T-helper 2 cell treated with Interferon-gamma antibody and Interleukin-4, amounts not matched to agents 5 μg/mL and 100 μg/mL, for 36 hours (primary cell): Measurements from ENCODE around the gene NT5C3A.
"Not testable (repeated sequence)": the region's sequence is repeated elsewhere in the genome, so short reads cannot be mapped to it uniquely, and the experiment has no call there.

ENCODE experiments used
- DNase-seq: peaks from one replicate; pipeline ENCODE4 v3.0.0; 2021; ENCODE audit warnings: low spot score
- H3K27ac Mint-ChIP-seq: one replicate; pipeline ENCODE4 v1.8.0; 2021; ENCODE audit warnings: mild to moderate bottlenecking, mixed read lengths
- H3K27me3 Mint-ChIP-seq: one replicate; pipeline ENCODE4 v1.8.0; 2021; ENCODE audit warnings: low read depth, mixed read lengths
- H3K36me3 Mint-ChIP-seq: one replicate; pipeline ENCODE4 v1.8.0; 2021; ENCODE audit warnings: low read depth, mixed read lengths
- H3K4me1 Mint-ChIP-seq: one replicate; pipeline ENCODE4 v1.8.0; 2021; ENCODE audit warnings: low read depth, mixed read lengths
- H3K4me3 Mint-ChIP-seq: one replicate; pipeline ENCODE4 v1.8.0; 2022; ENCODE audit warnings: mild to moderate bottlenecking, moderate library complexity, mixed read lengths
- H3K9me3 Mint-ChIP-seq: one replicate; pipeline ENCODE4 v1.8.0; 2021; ENCODE audit warnings: mixed read lengths

The NT5C3A gene

GRCh38 chr7:33062023-33062781 lies at the start of gene NT5C3A:
TSS of gene NT5C3A (minus strand) at chr7:33062776. CDS start at chr7:33062705, 71 bp downstream.
- DNase-seq: no peak
- peaks cover 23% of the 10 kb centered on the region for H3K9me3 Mint-ChIP-seq
- peak within 1 kb of the TSS; percentile 97 for H3K4me3 Mint-ChIP-seq
- peaks cover 7% of the 10 kb centered on the region for H3K27me3 Mint-ChIP-seq
- H3K27ac Mint-ChIP-seq: peak within 1 kb of the TSS; percentile 95
- H3K4me1 Mint-ChIP-seq: peaks cover 36% of the 10 kb centered on the region
- peaks cover 16% of the 10 kb centered on the region for H3K36me3 Mint-ChIP-seq

GRCh38 chr7:33111614-33112013 lies 49.0 kb upstream of the NT5C3A start:
- DNase-seq: no peak
- Mint-ChIP-seq H3K27ac (no peak overlapping the region), H3K36me3 (no peaks in the 10 kb centered on the region), H3K4me1 (peaks cover 23% of the 10 kb centered on the region), H3K9me3 (no peaks in the 10 kb centered on the region), H3K27me3 (peaks cover 36% of the 10 kb centered on the region), H3K4me3 (no peak overlapping the region)

GRCh38 chr7:33109758-33110238 lies 47.2 kb upstream of the NT5C3A start:
- no peak for DNase-seq
- H3K36me3 Mint-ChIP-seq: no peaks in the 10 kb centered on the region
- H3K27ac Mint-ChIP-seq: no peak overlapping the region
- peaks cover 28% of the 10 kb centered on the region for H3K4me1 Mint-ChIP-seq
- peaks cover 23% of the 10 kb centered on the region for H3K27me3 Mint-ChIP-seq
- H3K4me3 Mint-ChIP-seq: peak overlapping the region; percentile 63
- H3K9me3 Mint-ChIP-seq: no peaks in the 10 kb centered on the region

- no peaks in the 10 kb centered on the region for H3K9me3 Mint-ChIP-seq
- H3K4me3 Mint-ChIP-seq: peak within 1 kb of the TSS; percentile 91
- no peaks in the 10 kb centered on the region for H3K36me3 Mint-ChIP-seq
- peaks cover 28% of the 10 kb centered on the region for H3K4me1 Mint-ChIP-seq
- H3K27ac Mint-ChIP-seq: peak within 1 kb of the TSS; percentile 76
- DNase-seq: peak; percentile 79
- peaks cover 23% of the 10 kb centered on the region for H3K27me3 Mint-ChIP-seq
Observed at GRCh38 chr7:33109005-33109757, 46.6 kb upstream of the NT5C3A start, which contains the start of gene RP9. TSS of gene RP9 (minus strand) at chr7:33109404. CDS start at chr7:33109372, 32 bp downstream.

- Mint-ChIP-seq H3K27ac (peak overlapping the region; percentile 76), H3K9me3 (no peaks in the 10 kb centered on the region), H3K27me3 (peaks cover 21% of the 10 kb centered on the region), H3K4me3 (peak overlapping the region; percentile 91), H3K4me1 (peaks cover 28% of the 10 kb centered on the region), H3K36me3 (no peaks in the 10 kb centered on the region)
- DNase-seq: no peak
Observed at GRCh38 chr7:33108554-33109004, 46.0 kb upstream of the NT5C3A start.

- peak; percentile 17 for DNase-seq
- peaks cover 28% of the 10 kb centered on the region for H3K4me1 Mint-ChIP-seq
Observed at GRCh38 chr7:33107136-33108066, 44.8 kb upstream of the NT5C3A start.

GRCh38 chr7:33101906-33102305 lies 39.3 kb upstream of the NT5C3A start:
- no peak for DNase-seq
- H3K36me3 Mint-ChIP-seq: peaks cover 27% of the 10 kb centered on the region
- no peaks in the 10 kb centered on the region for H3K27me3 Mint-ChIP-seq
- no peak overlapping the region for H3K27ac Mint-ChIP-seq
- no peaks in the 10 kb centered on the region for H3K9me3 Mint-ChIP-seq
- H3K4me3 Mint-ChIP-seq: no peak overlapping the region
- H3K4me1 Mint-ChIP-seq: peaks cover 9% of the 10 kb centered on the region

More at GRCh38 chr7:33107136-33108066, 44.8 kb upstream of the NT5C3A start:
- Mint-ChIP-seq H3K9me3 (no peaks in the 10 kb centered on the region), H3K27me3 (peaks cover 18% of the 10 kb centered on the region), H3K36me3 (no peaks in the 10 kb centered on the region), H3K27ac (no peak overlapping the region), H3K4me3 (peak overlapping the region; percentile 91)

- Mint-ChIP-seq H3K27me3 (no peaks in the 10 kb centered on the region), H3K36me3 (peaks cover 30% of the 10 kb centered on the region), H3K4me3 (no peak overlapping the region), H3K4me1 (peaks cover 3% of the 10 kb centered on the region), H3K27ac (no peak overlapping the region), H3K9me3 (no peaks in the 10 kb centered on the region)
- DNase-seq: no peak
Observed at GRCh38 chr7:33100770-33101169, 38.2 kb upstream of the NT5C3A start.

GRCh38 chr7:33099154-33099940 lies 36.8 kb upstream of the NT5C3A start:
- peaks cover 2% of the 10 kb centered on the region for H3K4me1 Mint-ChIP-seq
- H3K4me3 Mint-ChIP-seq: no peak overlapping the region
- no peak overlapping the region for H3K27ac Mint-ChIP-seq
- H3K36me3 Mint-ChIP-seq: peaks cover 33% of the 10 kb centered on the region
- no peaks in the 10 kb centered on the region for H3K9me3 Mint-ChIP-seq
- DNase-seq: no peak
- no peaks in the 10 kb centered on the region for H3K27me3 Mint-ChIP-seq

GRCh38 chr7:33094745-33095275 lies 32.2 kb upstream of the NT5C3A start:
- DNase-seq, H3K27ac Mint-ChIP-seq, H3K4me1 Mint-ChIP-seq, H3K27me3 Mint-ChIP-seq, H3K9me3 Mint-ChIP-seq, H3K4me3 Mint-ChIP-seq: not testable (repeated sequence)
- H3K36me3 Mint-ChIP-seq: peaks cover 29% of the 10 kb centered on the region

- Mint-ChIP-seq H3K27ac (no peak overlapping the region), H3K36me3 (peaks cover 18% of the 10 kb centered on the region)
Observed at GRCh38 chr7:33093266-33093665, 30.7 kb upstream of the NT5C3A start.

GRCh38 chr7:33091641-33092191 lies 29.1 kb upstream of the NT5C3A start:
- Mint-ChIP-seq H3K4me1 (no peaks in the 10 kb centered on the region), H3K36me3 (peaks cover 9% of the 10 kb centered on the region), H3K27ac (no peak overlapping the region), H3K27me3 (no peaks in the 10 kb centered on the region), H3K4me3 (no peak overlapping the region), H3K9me3 (no peaks in the 10 kb centered on the region)
- DNase-seq: no peak

More at GRCh38 chr7:33093266-33093665, 30.7 kb upstream of the NT5C3A start:
- Mint-ChIP-seq H3K4me1 (no peaks in the 10 kb centered on the region), H3K27me3 (no peaks in the 10 kb centered on the region), H3K9me3 (no peaks in the 10 kb centered on the region), H3K4me3 (no peak overlapping the region)
- DNase-seq: no peak
